ENCODE data around the gene CCT3. TPM values are rescaled to one million over a fixed set of nuclear protein-coding genes. Genes with fewer than 3 reads are reported as not detected.
A peak's percentile ranks its signal among the peaks of the same experiment; 100 is the strongest.

CCT3 gene
- total RNA-seq, 4 donors from 2014 or later, result 149 to 258 (median 226) TPM

- H3K4me1 ChIP-seq, result peaks cover 23 to 54% (median 24%) of the 10 kb centered on the region in 3 donors
These were observed 56.8 kb downstream of the CCT3 start for GRCh38 chr1:156281281-156281680.

GRCh38 chr1:156279837-156280236 is 58.3 kb downstream of the CCT3 start:
- Histone ChIP-seq H3K27ac (no peak overlapping the region), H3K4me3 (no peak overlapping the region), H3K36me3 (peaks cover 20 to 57% (median 31%) of the 10 kb centered on the region in 3 donors), H3K27me3 (no peaks in the 10 kb centered on the region), H3K4me1 (peaks cover 19 to 40% (median 21%) of the 10 kb centered on the region in 3 donors), H3K9me3 (no peaks in the 10 kb centered on the region)
- no peak for DNase-seq
- WGBS, 2 donors, result 78 to 91% methylated on average over 3 of the region's 3 CpGs
- TF ChIP-seq CTCF (IDR thresholded peaks at IDR 0.05), result no peak
- no peak for TF ChIP-seq POLR2A (IDR thresholded peaks at IDR 0.05)
- intact Hi-C loops (cut with DNase I), result no loop called here

More at GRCh38 chr1:156281281-156281680, 56.8 kb downstream of the CCT3 start:
- H3K36me3 ChIP-seq, result peaks cover 15 to 55% (median 24%) of the 10 kb centered on the region in 3 donors
- no peaks in the 10 kb centered on the region for H3K9me3 ChIP-seq
- no peaks in the 10 kb centered on the region for H3K27me3 ChIP-seq
- TF ChIP-seq CTCF (IDR thresholded peaks at IDR 0.05) (no peak), POLR2A (IDR thresholded peaks at IDR 0.05) (no peak)
- WGBS, 2 donors, result 18 to 19% methylated on average over 7 to 8 of the region's 8 CpGs
- intact Hi-C loops (cut with DNase I), result no loop called here
- no peak for DNase-seq
- peak overlapping the region; percentile 94 to 97 (median 96) for H3K27ac ChIP-seq
- peak overlapping the region; percentile 73 to 96 (median 82) for H3K4me3 ChIP-seq

DNA sequence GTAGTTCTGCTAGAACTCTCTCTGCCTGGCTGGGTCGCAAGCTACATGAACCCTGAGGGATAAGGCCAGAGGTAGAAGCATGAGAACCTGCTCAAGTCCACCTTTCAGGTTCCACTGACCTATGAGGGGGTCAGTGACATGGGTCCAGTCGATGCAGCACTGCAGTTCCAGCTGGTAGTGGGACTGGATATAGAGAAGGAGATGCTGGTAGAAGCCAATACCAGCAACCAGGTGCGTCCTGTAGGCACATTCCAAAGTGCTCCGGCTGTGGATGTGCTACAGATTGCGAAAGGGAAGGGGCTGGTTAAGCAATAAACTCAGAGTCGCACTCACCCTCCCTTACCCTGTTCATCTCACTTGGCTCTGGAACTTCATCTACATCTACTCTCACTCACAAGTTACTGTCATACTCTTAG is 61.1 kb downstream of the CCT3 start:
- peak overlapping the region in 1 of 4 donors; percentile 1 for H3K27ac ChIP-seq
- H3K4me3 ChIP-seq, result no peak overlapping the region
- TF ChIP-seq CTCF (IDR thresholded peaks at IDR 0.05), result no peak
- peaks cover 9 to 23% (median 10%) of the 10 kb centered on the region in 3 donors for H3K4me1 ChIP-seq
- intact Hi-C loops (cut with DNase I), result no loop called here
- H3K9me3 ChIP-seq, result no peaks in the 10 kb centered on the region
- DNase-seq, result no peak
- peaks cover 30 to 86% (median 59%) of the 10 kb centered on the region in 3 donors for H3K36me3 ChIP-seq
- H3K27me3 ChIP-seq, result no peaks in the 10 kb centered on the region
- 47 to 73% methylated on average over 5 to 6 of the region's 6 CpGs for WGBS, 2 donors

DNA sequence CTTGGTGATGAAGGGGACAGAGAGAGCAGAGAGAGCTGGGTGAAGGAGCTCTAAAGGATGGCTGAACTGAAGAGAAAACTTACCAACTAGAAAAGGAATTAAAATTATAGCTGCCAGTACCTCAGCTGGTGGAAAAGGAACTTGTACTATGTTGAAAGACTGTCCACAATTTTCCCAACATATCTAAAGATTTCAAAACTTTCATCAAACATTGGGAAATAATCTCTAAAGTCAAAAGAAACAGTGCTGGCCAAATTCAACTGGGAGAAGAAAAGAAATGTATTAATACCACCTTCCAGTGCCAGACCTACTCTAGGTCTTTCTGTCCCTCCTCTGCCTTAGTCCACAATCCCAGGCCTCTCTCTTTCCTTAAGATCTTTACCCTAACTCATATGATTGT is 61.6 kb downstream of the CCT3 start:
- H3K4me1 ChIP-seq, result peaks cover 6 to 19% (median 8%) of the 10 kb centered on the region in 3 donors
- H3K36me3 ChIP-seq, result peaks cover 33 to 90% (median 63%) of the 10 kb centered on the region in 3 donors
- H3K27me3 ChIP-seq, result no peaks in the 10 kb centered on the region
- no peak for DNase-seq
- H3K9me3 ChIP-seq, result no peaks in the 10 kb centered on the region
- H3K4me3 ChIP-seq, result no peak overlapping the region
- H3K27ac ChIP-seq, result peak overlapping the region in 1 of 4 donors; percentile 1
- intact Hi-C loops (cut with DNase I), result no loop called here
- no peak for TF ChIP-seq POLR2A (IDR thresholded peaks at IDR 0.05)
- no peak for TF ChIP-seq CTCF (IDR thresholded peaks at IDR 0.05)

- Histone ChIP-seq H3K27me3 (no peaks in the 10 kb centered on the region), H3K4me3 (no peak overlapping the region), H3K4me1 (peaks cover 0 to 16% (median 0%) of the 10 kb centered on the region in 3 donors), H3K9me3 (no peaks in the 10 kb centered on the region), H3K36me3 (peaks cover 50 to 100% (median 80%) of the 10 kb centered on the region in 3 donors), H3K27ac (peak overlapping the region in 2 of 4 donors; percentile 49 to 72)
- WGBS, 2 donors, result 74 to 90% methylated on average over 3 of the region's 3 CpGs
- intact Hi-C loops (cut with DNase I), result no loop called here
- no peak for TF ChIP-seq CTCF (IDR thresholded peaks at IDR 0.05)
- no peak for TF ChIP-seq POLR2A (IDR thresholded peaks at IDR 0.05)
- DNase-seq, result no peak
These were observed 67.8 kb downstream of the CCT3 start for GRCh38 chr1:156270314-156270713.

All from esophagus squamous epithelium (tissue), 5 donors.